Panc1 (cell line): ENCODE results near the gene GDF10. TPM values are rescaled to one million over a fixed set of nuclear protein-coding genes. Genes with fewer than 3 reads are reported as not detected.

Source experiments
- ATAC-seq: fragments of 200-7000 bp; cut with Tn5 transposase; 2 replicates; pipeline ENCODE4 v1.9.1; 2020; ENCODE audit warnings: mild to moderate bottlenecking, moderate library complexity
- BruUV-seq: library from RNA; stranded (reverse); fragments of 400-500 nt; replicated peaks from 2 replicates; lab custom pipeline; 2021; lab: Mats Ljungman, UMichigan
- CTCF ChIA-PET: fragments of 300-600 bp; sonication (Branson Sonifier 250); formaldehyde crosslinking; loops from one replicate; lab custom pipeline; 2022; ENCODE audit warnings: antibody characterized with exemption; lab: Charles Lee
- POLR2A ChIA-PET: fragments of 300-600 bp; sonication (Branson Sonifier 250); formaldehyde crosslinking; loops from one replicate; lab custom pipeline; 2022; ENCODE audit warnings: antibody characterized with exemption; lab: Charles Lee
- DNase-seq: peaks from one replicate; pipeline ENCODE4 v3.0.0-alpha.2; 2010; ENCODE audit warnings: low read depth, low spot score
- H3K27ac ChIP-seq: 2 replicates; pipeline ENCODE4 v1.5.1; 2011; ENCODE audit warnings: mild to moderate bottlenecking, low read length, inconsistent platforms
- H3K27me3 ChIP-seq: fragments of 200-500 bp; sonication (Bioruptor generic); 2 replicates; pipeline ENCODE4 v1.6.0; 2014; ENCODE audit warnings: low read length, inconsistent platforms; ENCODE audit not compliant: control insufficient read depth, insufficient read depth
- H3K36me3 ChIP-seq: fragments of 200-500 bp; sonication (Bioruptor generic); 2 replicates; pipeline ENCODE4 v1.5.1; 2014; ENCODE audit warnings: inconsistent platforms, mild to moderate bottlenecking, low read length, moderate library complexity; ENCODE audit not compliant: control insufficient read depth, insufficient read depth
- H3K4me1 ChIP-seq: 2 replicates; pipeline ENCODE4 v1.5.1; 2011; ENCODE audit warnings: inconsistent platforms, mild to moderate bottlenecking, low read length, moderate library complexity; ENCODE audit not compliant: control insufficient read depth, insufficient read depth
- H3K4me3 ChIP-seq, 2 experiments: 2 replicates each; pipeline ENCODE4 v1.5.1; 2011 to 2012; ENCODE audit warnings: low read depth in 2 of 2, low read length in 2 of 2, mild to moderate bottlenecking in 2 of 2, inconsistent platforms in 1 of 2, moderate library complexity in 1 of 2
- H3K9me3 ChIP-seq: fragments of 200-500 bp; sonication (Bioruptor generic); 2 replicates; pipeline ENCODE4 v1.5.1; 2014; ENCODE audit warnings: low read depth, mild to moderate bottlenecking, inconsistent platforms, low read length, moderate library complexity; ENCODE audit not compliant: control insufficient read depth, insufficient read depth
- CTCF ChIP-seq: fragments of 450-650 bp; IDR thresholded peaks from 2 replicates; pipeline ENCODE4 v1.5.1; 2017; ENCODE audit warnings: mild to moderate bottlenecking
- POLR2AphosphoS5 ChIP-seq: IDR thresholded peaks from 2 replicates; pipeline ENCODE4 v1.6.1; 2012; ENCODE audit warnings: mild to moderate bottlenecking, low read depth, low read length, moderate library complexity
- SIN3A ChIP-seq: IDR thresholded peaks from 2 replicates; pipeline ENCODE4 v1.6.1; 2012; ENCODE audit warnings: low read depth, mild to moderate bottlenecking, low read length, moderate library complexity, borderline replicate concordance; ENCODE audit not compliant: insufficient read depth
- TCF7L2 ChIP-seq: IDR thresholded peaks from 2 replicates; pipeline ENCODE4 v1.6.1; 2011; ENCODE audit warnings: mild to moderate bottlenecking, low read depth, low read length, inconsistent platforms
- in situ Hi-C: cut with HindIII; loops from 2 replicates; pipeline ENCODE4 v1.10.0; 2016; ENCODE audit warnings: low sequenced_read_pairs, low pct_unique_long_range_greater_than_20kb
- intact Hi-C: fragments of 100-400 bp; cut with micrococcal nuclease; formaldehyde crosslinking; loops from one replicate; pipeline ENCODE4 v1.10.0; 2022; ENCODE audit not compliant: unreplicated experiment
- total RNA-seq: library from RNA; stranded (reverse); gene quantifications from one replicate; pipeline ENCODE4 v1.2.1, GENCODE V29; 2021; ENCODE audit not compliant: unreplicated experiment
- TF ChIP-seq, protein P1 (sequence below), 2 experiments: IDR thresholded peaks; 2 replicates each; pipeline ENCODE4 v1.6.1; 2011 to 2012; ENCODE audit warnings: low read depth in 2 of 2, control low read depth in 1 of 2, low read length in 1 of 2, mild to moderate bottlenecking in 1 of 2, moderate library complexity in 1 of 2; ENCODE audit not compliant: insufficient read depth in 1 of 2

The GDF10 gene
- total RNA-seq, 1 experiment from 2014 or later, result 1.2 TPM

- H3K4me3 ChIP-seq, result no peak overlapping the region
- DNase-seq (no peak), ATAC-seq (no peak)
- CTCF ChIA-PET, result no interaction called here
- no peaks in the 10 kb centered on the region for H3K4me1 ChIP-seq
- no peaks in the 10 kb centered on the region for H3K36me3 ChIP-seq
- no TSS peak for BruUV-seq
- no peaks in the 10 kb centered on the region for H3K9me3 ChIP-seq
- H3K27me3 ChIP-seq, result 0 out of 2 replicates have a peak, but pooled peaks cover 4% of the 10 kb centered on the region
- in situ Hi-C loops (no loop called here), intact Hi-C loops (no loop called here)
- TF ChIP-seq, protein P1, sequence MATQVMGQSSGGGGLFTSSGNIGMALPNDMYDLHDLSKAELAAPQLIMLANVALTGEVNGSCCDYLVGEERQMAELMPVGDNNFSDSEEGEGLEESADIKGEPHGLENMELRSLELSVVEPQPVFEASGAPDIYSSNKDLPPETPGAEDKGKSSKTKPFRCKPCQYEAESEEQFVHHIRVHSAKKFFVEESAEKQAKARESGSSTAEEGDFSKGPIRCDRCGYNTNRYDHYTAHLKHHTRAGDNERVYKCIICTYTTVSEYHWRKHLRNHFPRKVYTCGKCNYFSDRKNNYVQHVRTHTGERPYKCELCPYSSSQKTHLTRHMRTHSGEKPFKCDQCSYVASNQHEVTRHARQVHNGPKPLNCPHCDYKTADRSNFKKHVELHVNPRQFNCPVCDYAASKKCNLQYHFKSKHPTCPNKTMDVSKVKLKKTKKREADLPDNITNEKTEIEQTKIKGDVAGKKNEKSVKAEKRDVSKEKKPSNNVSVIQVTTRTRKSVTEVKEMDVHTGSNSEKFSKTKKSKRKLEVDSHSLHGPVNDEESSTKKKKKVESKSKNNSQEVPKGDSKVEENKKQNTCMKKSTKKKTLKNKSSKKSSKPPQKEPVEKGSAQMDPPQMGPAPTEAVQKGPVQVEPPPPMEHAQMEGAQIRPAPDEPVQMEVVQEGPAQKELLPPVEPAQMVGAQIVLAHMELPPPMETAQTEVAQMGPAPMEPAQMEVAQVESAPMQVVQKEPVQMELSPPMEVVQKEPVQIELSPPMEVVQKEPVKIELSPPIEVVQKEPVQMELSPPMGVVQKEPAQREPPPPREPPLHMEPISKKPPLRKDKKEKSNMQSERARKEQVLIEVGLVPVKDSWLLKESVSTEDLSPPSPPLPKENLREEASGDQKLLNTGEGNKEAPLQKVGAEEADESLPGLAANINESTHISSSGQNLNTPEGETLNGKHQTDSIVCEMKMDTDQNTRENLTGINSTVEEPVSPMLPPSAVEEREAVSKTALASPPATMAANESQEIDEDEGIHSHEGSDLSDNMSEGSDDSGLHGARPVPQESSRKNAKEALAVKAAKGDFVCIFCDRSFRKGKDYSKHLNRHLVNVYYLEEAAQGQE (IDR thresholded peaks at IDR 0.05; ENCODE audit: insufficient read depth in 1 of 2, low read depth in 2 of 2, low read length in 1 of 2), result no peak
- no peak for TF ChIP-seq POLR2AphosphoS5
- TF ChIP-seq SIN3A, result no peak
- no peak for TF ChIP-seq TCF7L2
- no peak for TF ChIP-seq CTCF
- no peak overlapping the region for H3K27ac ChIP-seq
- POLR2A ChIA-PET, result no interaction called here
Observed at GRCh38 chr10:47264797-47265281, 35.2 kb upstream of the GDF10 start.

DNA sequence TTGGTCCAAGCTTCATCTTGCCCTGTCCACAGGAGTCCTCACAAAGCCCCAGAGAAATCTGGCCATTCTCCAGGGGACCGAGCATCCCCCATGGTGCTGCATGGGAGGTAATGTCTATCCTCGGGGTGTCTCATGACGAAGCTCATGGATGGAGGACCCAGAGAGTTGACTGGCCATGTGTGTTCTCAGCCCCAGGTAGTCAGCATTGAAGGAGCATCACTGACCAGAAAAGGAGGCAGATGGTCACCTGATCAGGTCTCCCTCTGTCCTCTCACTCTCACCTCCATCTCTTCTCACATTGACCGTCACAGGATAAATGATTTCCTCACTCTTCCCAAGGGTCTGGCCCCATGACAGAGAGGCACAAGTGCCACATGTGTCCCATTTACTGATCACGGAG lies 33.4 kb upstream of the GDF10 start:
- no peak overlapping the region for H3K27ac ChIP-seq
- in situ Hi-C loops, result no loop called here

More for the DNA sequence above, 33.4 kb upstream of the GDF10 start:
- TF ChIP-seq, protein P1 (IDR thresholded peaks at IDR 0.05; ENCODE audit: insufficient read depth in 1 of 2, low read depth in 2 of 2, low read length in 1 of 2), result no peak
- TF ChIP-seq TCF7L2, result no peak
- TF ChIP-seq POLR2AphosphoS5, result no peak
- no peak for TF ChIP-seq CTCF
- no peak for TF ChIP-seq SIN3A
- Histone ChIP-seq H3K36me3 (no peaks in the 10 kb centered on the region), H3K4me1 (no peaks in the 10 kb centered on the region), H3K4me3 (no peak overlapping the region), H3K27me3 (peaks cover 2% of the 10 kb centered on the region; the same call in 1 of the 2 replicates), H3K9me3 (no peaks in the 10 kb centered on the region)
- ChIA-PET CTCF (no interaction called here), POLR2A (no interaction called here)
- ATAC-seq (no peak), DNase-seq (no peak)
- intact Hi-C loops, result no loop called here
- BruUV-seq, result no TSS peak
